HG03060 (cell line): ENCODE results near the gene POU2F1.

Experiments used
- ATAC-seq: cut with Tn5 transposase; IDR thresholded peaks from one replicate; pipeline ENCODE4 v1.9.1; 2021; ENCODE audit warnings: low read depth, moderate number of reproducible peaks; ENCODE audit not compliant: unreplicated experiment

POU2F1 gene

GRCh38 chr1:167431909-167432650 is 211.4 kb downstream of the POU2F1 start:
- no peak for ATAC-seq

GRCh38 chr1:167432780-167433179 is 212.1 kb downstream of the POU2F1 start:
- ATAC-seq: no peak

- no peak for ATAC-seq
Observed at GRCh38 chr1:167433884-167434283, 213.2 kb downstream of the POU2F1 start.

GRCh38 chr1:167434306-167434705 is 213.6 kb downstream of the POU2F1 start:
- no peak for ATAC-seq

GRCh38 chr1:167435484-167435883 is 214.8 kb downstream of the POU2F1 start:
- ATAC-seq: no peak

- no peak for ATAC-seq
Observed at GRCh38 chr1:167438171-167439138, 217.8 kb downstream of the POU2F1 start.

- no peak for ATAC-seq
Observed at GRCh38 chr1:167439301-167439988, 218.8 kb downstream of the POU2F1 start.

GRCh38 chr1:167440345-167440744 is 219.7 kb downstream of the POU2F1 start:
- ATAC-seq: no peak

GRCh38 chr1:167440776-167441175 is 220.1 kb downstream of the POU2F1 start:
- ATAC-seq: no peak

GRCh38 chr1:167441222-167441621 is 220.5 kb downstream of the POU2F1 start:
- no peak for ATAC-seq

GRCh38 chr1:167442142-167442848 is 221.6 kb downstream of the POU2F1 start:
- peak; percentile 63 for ATAC-seq

GRCh38 chr1:167442854-167443565 is 222.3 kb downstream of the POU2F1 start:
- no peak for ATAC-seq

GRCh38 chr1:167443757-167444156 is 223.1 kb downstream of the POU2F1 start:
- no peak for ATAC-seq

- no peak for ATAC-seq
Observed at GRCh38 chr1:167446966-167447365, 226.3 kb downstream of the POU2F1 start.

GRCh38 chr1:167447521-167448136 is 226.9 kb downstream of the POU2F1 start:
- ATAC-seq: no peak

GRCh38 chr1:167450843-167451242 is 230.2 kb downstream of the POU2F1 start:
- no peak for ATAC-seq

- ATAC-seq: no peak
Observed at GRCh38 chr1:167452483-167452882, 231.8 kb downstream of the POU2F1 start.

GRCh38 chr1:167453123-167453522 is 232.4 kb downstream of the POU2F1 start:
- no peak for ATAC-seq

- ATAC-seq: no peak
Observed at GRCh38 chr1:167454304-167454893, 233.7 kb downstream of the POU2F1 start.
